ENCODE measurements around the gene NTM.

DNA sequence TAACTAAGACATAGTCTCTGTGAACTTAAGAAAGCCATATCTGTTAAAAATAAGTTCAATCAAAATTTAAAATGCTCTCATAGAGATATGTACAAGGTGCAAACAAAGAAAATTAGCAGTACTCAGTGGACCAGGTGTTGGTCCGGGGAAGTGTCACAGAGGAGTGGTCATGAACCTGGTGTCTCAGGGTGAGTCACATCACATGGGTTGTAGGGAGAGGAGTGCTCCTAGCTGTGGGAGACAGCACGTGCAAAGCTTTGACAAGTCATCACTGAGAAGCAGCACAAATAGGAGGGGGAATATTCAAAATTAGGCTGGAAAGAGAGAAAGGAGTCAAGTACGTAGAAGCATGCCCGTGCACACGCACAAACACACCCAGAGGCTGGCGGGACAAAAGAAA is 438.1 kb downstream of the NTM start:
- TF ChIP-seq, protein P1, sequence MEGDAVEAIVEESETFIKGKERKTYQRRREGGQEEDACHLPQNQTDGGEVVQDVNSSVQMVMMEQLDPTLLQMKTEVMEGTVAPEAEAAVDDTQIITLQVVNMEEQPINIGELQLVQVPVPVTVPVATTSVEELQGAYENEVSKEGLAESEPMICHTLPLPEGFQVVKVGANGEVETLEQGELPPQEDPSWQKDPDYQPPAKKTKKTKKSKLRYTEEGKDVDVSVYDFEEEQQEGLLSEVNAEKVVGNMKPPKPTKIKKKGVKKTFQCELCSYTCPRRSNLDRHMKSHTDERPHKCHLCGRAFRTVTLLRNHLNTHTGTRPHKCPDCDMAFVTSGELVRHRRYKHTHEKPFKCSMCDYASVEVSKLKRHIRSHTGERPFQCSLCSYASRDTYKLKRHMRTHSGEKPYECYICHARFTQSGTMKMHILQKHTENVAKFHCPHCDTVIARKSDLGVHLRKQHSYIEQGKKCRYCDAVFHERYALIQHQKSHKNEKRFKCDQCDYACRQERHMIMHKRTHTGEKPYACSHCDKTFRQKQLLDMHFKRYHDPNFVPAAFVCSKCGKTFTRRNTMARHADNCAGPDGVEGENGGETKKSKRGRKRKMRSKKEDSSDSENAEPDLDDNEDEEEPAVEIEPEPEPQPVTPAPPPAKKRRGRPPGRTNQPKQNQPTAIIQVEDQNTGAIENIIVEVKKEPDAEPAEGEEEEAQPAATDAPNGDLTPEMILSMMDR (IDR thresholded peaks at IDR 0.05) = no peak
- TF ChIP-seq POLR2A (IDR thresholded peaks at IDR 0.05) (no peak), EP300 (IDR thresholded peaks at IDR 0.05) (no peak)
